HG02571 (cell line): ENCODE measurements around the gene HAL.

Experiments used
- ATAC-seq: cut with Tn5 transposase; IDR thresholded peaks from one replicate; pipeline ENCODE4 v1.9.1; 2021; ENCODE audit warnings: mild to moderate bottlenecking, moderate library complexity; ENCODE audit not compliant: unreplicated experiment

HAL gene

GRCh38 chr12:95943330-95943842 lies 52.8 kb downstream of the HAL start, which contains the start of gene AMDHD1:
Gene AMDHD1, plus strand, starts transcription at chr12:95943331. Its CDS starts 68 bp downstream, at chr12:95943399.
- ATAC-seq: peak; percentile 50

DNA sequence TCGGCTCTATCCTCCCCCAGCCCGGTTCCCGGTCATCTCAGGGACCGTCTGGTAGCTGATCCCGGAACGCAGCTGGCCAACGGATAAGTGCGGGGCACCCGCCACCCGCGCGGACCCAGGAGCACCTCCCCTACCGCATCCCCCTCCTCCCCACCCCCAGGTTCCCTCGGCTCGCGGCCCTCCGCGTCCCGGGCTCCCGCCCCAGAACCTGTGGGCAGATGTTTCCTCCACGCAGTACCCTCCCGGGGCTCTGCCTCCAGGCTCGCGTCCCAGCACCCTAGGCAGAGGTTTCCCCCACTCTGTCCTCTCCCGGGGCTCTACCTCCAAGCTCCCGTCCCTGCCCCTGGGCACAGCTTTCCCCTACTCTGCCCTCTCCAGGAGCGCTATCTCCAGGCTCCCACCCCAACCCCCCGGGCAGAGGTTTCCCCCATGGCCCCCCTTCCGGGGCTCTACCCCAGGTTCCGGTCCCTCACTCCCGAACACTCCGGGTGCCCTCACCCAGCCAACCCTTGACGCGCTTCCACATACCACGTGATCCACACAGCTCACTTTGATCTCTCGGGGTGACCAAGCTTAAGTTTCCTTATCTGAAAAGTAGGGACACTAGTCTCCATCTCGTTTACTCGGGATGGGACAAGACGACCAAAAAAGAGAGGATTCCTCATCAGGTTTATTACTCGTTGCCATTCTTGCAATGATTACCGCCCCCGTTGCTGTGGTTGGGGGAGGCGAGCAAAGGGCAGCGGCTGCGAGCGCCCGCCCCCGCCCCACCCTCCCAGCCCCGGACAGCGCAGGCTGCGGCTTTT lies 53.4 kb downstream of the HAL start, which contains the start of gene CCDC38:
Gene CCDC38, minus strand, starts transcription at position 91 of the 806 bp plus-strand sequence. CDS start 6,105 bp downstream, outside the sequence.
- peak; percentile 99 for ATAC-seq

- no peak for ATAC-seq
Observed at GRCh38 chr12:95942101-95942523, 54.0 kb downstream of the HAL start.

GRCh38 chr12:95940514-95940913 lies 55.6 kb downstream of the HAL start:
- ATAC-seq: no peak
